Epithelial cell of proximal tubule (primary cell): ENCODE data around the gene KIRREL3. TPM values are rescaled to one million over a fixed set of nuclear protein-coding genes. Genes with fewer than 3 reads are reported as not detected.

Experiments
- DNase-seq: peaks from one replicate; pipeline ENCODE4 v3.0.0-alpha.2; 2011; ENCODE audit warnings: low read depth
- H3K4me3 ChIP-seq: 2 replicates; pipeline ENCODE4 v1.5.1; 2011; ENCODE audit warnings: low read depth, mild to moderate bottlenecking, low read length
- CTCF ChIP-seq: conservative IDR thresholded peaks from 2 replicates; pipeline ENCODE4 v1.5.1; 2012; ENCODE audit warnings: low read depth, mild to moderate bottlenecking, low read length
- total RNA-seq: library from RNA; depleted of rRNA; stranded (reverse); fragments of >200 nt; gene quantifications from 2 replicates; pipeline ENCODE4 v1.2.3, GENCODE V29; 2015

KIRREL3 gene
- total RNA-seq, 1 donor from 2014 or later: 5.1 TPM

DNA sequence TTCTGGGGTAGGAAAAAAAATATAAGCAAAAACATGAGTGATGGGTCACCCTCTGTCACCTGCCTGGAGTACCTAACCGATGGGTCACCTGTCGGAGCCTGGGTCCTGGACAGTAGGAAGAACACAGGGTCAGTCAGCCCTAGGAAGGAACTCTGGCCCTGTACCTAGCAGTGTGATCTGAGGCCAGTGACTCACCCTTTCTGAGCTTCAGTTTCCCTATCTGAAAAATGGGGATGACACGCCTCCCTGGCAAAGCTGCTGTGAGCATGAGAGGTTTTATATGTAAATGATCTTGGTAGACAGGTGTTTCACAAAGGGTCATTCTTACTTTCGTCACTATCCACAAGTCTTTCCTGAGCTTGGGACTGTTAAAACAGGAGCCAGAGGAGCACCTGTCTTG, 463.1 kb downstream of the KIRREL3 start:
- no peak for DNase-seq
- no peak overlapping the region for H3K4me3 ChIP-seq
- no peak for TF ChIP-seq CTCF

- no peak for DNase-seq
These were observed 466.3 kb downstream of the KIRREL3 start for GRCh38 chr11:126534141-126534805.

GRCh38 chr11:126533560-126533959, 467.0 kb downstream of the KIRREL3 start:
- no peak overlapping the region for H3K4me3 ChIP-seq
- TF ChIP-seq CTCF: no peak

More at GRCh38 chr11:126534141-126534805, 466.3 kb downstream of the KIRREL3 start:
- H3K4me3 ChIP-seq: no peak overlapping the region
- no peak for TF ChIP-seq CTCF

GRCh38 chr11:126530416-126530815, 470.2 kb downstream of the KIRREL3 start:
- H3K4me3 ChIP-seq: no peak overlapping the region
- no peak for DNase-seq
- no peak for TF ChIP-seq CTCF

More at GRCh38 chr11:126533560-126533959, 467.0 kb downstream of the KIRREL3 start:
- no peak for DNase-seq

DNA sequence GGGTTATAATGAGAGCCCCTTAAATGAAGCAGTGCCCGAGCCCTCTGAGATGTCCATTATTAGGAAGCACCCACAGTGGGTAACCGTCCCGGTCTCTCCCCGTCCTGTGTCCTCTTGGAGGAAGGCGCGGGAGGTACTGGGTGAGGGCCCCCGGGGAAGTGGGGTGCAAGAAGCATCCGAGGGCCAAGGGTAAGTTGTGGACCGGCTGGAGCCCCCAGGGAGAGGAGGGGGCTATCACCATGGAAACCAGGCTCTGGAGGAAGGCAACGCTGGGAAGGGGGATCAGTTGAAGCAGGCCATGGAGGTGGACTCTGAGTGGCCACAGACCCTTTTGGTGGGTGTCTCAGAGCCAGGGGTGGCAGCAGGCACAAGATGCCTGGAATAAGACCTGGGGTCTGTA, 471.5 kb downstream of the KIRREL3 start:
- H3K4me3 ChIP-seq: no peak overlapping the region
- DNase-seq: no peak
- TF ChIP-seq CTCF: no peak

DNA sequence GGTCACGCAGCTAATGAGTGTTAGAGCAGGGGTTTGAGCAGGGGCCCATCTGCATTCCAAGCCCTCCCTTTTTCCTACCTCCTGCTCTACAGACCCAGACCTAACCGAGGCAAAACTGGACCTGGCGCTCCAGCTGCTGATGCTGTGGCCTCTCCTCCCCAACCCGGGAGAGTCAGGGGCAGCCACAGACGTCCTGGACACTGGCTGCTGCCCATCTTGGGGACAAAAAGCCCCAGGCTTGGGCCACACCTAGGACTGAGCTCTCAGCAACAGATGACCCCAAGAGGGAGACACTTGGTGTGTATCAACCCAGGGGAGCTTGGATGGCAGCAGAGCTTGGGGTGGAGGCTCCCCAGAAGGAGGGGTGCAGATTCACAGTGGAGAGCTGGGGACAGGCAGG, 472.5 kb downstream of the KIRREL3 start:
- TF ChIP-seq CTCF: no peak
- no peak overlapping the region for H3K4me3 ChIP-seq
- DNase-seq: no peak

DNA sequence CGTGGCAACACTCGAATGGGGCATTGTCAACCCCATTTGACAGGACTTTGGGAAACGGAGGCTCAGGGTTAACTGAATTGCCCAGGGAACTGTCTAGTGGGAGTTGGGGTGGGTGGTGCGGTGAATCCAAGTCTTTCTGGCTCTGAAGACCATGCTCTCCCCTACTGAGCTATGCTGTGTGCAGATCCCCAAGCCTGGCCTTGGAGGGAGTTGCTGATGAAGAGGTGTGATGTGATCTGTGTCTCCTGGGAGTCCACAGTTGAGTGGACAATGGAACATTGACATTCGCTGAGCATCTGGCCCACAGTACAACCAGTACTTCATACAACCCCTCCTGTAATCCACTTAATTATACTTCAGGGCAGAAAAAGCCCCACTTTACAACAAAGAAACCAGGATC, 472.9 kb downstream of the KIRREL3 start:
- no peak overlapping the region for H3K4me3 ChIP-seq
- TF ChIP-seq CTCF: no peak
- no peak for DNase-seq
